A549 treated with DMSO at 1 μM for 4 hours (cell line): ENCODE data around the gene ESYT1. TPM values are rescaled to one million over a fixed set of nuclear protein-coding genes. Genes with fewer than 3 reads are reported as not detected.

Source experiments
- total RNA-seq: library from RNA; stranded (reverse); fragments of 200-300 nt; extraction: Qiagen RNA extraction; gene quantifications from 5 replicates; pipeline ENCODE4 v1.2.3, GENCODE V29; 2022; ENCODE audit warnings: low read depth

ESYT1 gene
- 66.7 to 76.5 TPM (median 73.7 TPM) in 5 replicates for total RNA-seq

DNA sequence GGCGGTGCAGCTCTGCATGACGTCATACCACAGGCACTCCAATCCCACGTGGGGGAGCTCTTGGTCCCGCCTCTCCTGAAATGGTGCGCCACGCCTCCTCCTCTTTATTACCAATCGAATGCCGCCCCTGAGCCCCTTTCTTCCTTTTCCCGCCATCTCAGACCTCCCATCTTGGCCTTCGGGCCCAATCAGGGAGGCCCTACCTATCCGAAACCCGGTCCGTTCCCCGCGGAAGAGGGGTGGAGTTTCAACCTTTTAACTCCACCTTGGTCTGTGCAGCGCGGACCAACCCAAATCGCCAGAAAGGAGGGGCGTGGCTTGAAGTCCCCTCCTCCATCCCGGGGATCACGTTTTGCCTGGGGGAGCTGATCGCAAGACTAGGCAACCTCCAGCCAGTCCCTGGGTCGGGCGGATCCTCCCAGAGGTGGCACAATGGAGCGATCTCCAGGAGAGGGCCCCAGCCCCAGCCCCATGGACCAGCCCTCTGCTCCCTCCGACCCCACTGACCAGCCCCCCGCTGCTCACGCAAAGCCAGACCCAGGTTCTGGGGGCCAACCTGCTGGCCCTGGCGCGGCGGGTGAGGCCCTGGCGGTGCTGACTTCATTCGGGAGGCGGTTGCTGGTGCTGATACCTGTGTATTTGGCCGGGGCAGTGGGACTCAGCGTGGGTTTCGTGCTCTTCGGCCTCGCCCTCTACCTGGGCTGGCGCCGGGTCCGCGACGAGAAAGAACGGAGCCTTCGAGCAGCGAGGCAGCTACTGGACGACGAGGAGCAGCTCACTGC lies at the start of gene ESYT1:
TSS of gene ESYT1 (plus strand) at position 380 of the 782 bp plus-strand sequence. CDS start at position 433, 53 bp downstream.

DNA sequence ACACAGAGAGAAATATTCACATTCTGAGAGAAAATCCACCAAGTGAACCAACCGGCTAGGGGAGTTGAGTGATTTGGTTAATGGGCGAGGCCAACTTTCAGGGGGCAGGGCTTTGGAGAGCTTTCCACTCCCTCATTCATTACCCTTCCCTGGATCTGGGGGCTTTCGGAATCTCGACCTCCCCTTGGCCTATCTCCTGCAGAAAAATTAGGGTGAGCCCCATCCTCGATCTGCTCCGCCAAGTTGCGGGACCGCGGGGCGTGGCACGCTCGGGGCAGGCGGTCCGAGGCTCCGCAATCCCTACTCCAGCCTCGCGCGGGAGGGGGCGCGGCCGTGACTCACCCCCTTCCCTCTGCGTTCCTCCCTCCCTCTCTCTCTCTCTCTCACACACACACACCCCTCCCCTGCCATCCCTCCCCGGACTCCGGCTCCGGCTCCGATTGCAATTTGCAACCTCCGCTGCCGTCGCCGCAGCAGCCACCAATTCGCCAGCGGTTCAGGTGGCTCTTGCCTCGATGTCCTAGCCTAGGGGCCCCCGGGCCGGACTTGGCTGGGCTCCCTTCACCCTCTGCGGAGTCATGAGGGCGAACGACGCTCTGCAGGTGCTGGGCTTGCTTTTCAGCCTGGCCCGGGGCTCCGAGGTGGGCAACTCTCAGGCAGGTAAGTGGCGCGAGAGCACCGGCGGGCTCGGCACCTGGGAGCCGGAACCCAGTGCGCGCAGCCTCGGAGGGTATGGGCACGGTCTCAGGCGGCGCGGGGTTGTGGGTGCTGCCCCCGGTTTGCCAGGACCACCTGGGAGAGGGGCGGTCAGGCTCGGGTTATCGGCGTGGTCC lies 48.1 kb upstream of the ESYT1 start, which contains the start of gene ERBB3:
TSS of gene ERBB3 (plus strand) at position 443 of the 833 bp plus-strand sequence. CDS start at position 579, 136 bp downstream.

DNA sequence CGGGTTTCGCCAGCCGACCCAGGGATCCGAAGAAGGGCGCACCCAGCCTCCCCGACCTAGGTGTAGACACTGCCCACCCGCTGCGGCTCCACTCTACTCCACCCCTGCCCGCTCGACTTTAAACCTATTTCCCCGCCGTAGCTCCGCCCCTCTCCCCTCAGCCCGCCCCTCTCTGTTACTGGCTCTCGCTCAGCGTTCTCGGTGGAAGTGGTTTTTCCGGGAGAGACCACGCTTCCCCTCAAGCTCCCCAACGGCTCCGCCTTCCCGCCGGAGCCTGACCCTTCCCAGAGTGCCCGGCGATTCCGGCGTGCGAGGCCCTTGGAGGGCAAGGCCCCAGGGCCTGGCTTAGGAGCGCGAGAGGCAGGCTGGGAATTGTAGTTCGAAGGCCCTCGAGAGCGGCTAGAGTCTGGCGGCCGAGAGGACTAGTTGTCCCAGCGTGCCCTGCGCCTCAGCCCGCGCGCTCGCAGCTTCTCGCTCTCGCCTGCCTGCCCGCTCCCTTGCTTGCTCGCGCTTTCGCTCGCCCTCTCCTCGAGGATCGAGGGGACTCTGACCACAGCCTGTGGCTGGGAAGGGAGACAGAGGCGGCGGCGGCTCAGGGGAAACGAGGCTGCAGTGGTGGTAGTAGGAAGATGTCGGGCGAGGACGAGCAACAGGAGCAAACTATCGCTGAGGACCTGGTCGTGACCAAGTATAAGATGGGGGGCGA lies 23.8 kb upstream of the ESYT1 start, which contains the start of gene PA2G4:
TSS of gene PA2G4 (plus strand) at position 451 of the 706 bp plus-strand sequence. CDS start at position 630, 179 bp downstream.

GRCh38 chr12:56116267-56117081 lies 11.6 kb upstream of the ESYT1 start, which contains the start of gene RPL41:
TSS of gene RPL41 (plus strand) at chr12:56116633.

GRCh38 chr12:56117778-56118687 lies 10.0 kb upstream of the ESYT1 start, which contains the start of gene ZC3H10:
TSS of gene ZC3H10 (plus strand) at chr12:56118266. CDS start at chr12:56120563, 2,297 bp downstream.

DNA sequence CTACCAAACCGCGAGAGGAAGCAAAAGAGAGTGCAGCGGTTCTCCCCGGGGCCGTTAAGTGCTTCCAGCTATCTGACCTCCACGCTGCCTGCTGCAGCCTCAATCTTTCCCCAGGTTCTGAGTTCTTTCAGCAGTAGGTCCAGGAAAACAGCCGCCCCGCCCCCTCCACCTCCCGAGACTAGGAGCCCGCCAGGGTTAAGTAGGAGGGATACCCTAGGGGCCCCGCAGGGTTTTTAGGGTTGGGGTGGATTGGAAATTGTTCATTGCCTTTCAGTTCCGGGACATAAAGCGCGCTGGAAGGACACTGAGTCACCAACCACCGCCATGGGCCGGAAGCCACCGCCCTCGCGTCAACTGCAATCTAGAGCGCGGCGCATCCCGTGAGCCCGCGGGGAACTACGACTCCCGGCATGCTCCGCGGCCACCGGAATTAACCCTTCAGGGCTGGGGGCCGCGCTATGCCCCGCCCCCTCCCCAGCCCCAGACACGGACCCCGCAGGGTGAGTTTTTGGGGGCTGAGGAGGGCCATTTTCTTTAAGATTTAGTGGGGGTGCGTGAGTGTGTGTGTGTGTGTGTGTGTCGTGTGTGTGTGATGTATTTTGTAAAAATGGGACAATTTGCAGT lies 24.2 kb downstream of the ESYT1 start, which contains the start of gene MYL6B:
TSS of gene MYL6B (plus strand) at position 456 of the 624 bp plus-strand sequence. CDS start 1,332 bp downstream, outside the sequence.

GRCh38 chr12:56158029-56158925 lies 30.2 kb downstream of the ESYT1 start, which contains the start of gene MYL6:
TSS of gene MYL6 (plus strand) at chr12:56158359. CDS start at chr12:56158402, 43 bp downstream.

DNA sequence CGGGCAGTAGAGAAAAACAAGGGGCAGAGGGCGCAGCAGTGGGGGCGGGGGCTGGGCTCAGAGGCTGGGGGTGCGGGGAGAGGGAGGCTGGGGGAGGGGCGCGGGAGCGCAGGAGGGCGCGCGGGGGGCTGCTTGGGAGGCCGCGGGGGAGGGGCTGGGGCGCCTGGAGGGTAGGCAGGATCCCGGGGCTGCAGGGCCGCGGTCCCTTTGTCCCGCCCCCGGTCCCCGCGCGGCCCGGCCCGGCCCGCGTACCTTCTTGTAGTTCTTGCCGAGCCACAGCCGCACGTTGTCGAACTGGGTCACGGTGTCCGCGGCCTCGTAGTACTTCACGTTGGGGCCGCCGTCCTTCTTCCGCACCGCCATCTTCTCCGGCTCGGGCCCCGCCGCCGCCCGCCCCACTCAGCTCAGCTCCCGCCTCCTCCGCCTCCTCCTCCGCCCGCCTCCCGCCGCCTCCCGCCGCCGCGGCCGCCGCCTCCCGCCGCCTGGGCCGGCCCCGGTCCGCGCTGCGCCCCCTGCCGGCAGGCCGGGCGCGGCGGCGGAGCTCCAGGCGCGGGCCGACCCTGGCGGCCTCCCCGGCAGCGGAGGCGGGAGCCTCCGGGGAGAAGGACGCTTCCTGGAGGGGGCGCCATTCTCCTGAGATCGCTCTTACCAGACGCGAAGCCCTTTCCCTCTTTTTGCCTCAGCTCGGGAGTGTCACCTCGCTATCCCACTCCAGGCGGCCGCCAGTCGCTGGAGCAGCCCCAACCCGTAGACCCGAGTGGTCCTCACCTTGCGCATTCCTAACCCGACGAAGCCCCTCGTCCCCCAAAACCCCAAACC lies 61.2 kb downstream of the ESYT1 start, which contains the start of gene SMARCC2:
TSS of gene SMARCC2 (minus strand) at position 385 of the 819 bp plus-strand sequence. CDS start at position 363, 22 bp downstream.

Other genes with a start within 250 kb of the ESYT1 start
- gene PYM1, start 200.4 kb upstream of the ESYT1 start, total RNA-seq: 34.7 to 42.9 TPM (median 36.3 TPM) in 5 replicates
- 13.7 to 22.6 TPM (median 17.9 TPM) in 5 replicates for gene DGKA, start 197.1 kb upstream of the ESYT1 start, total RNA-seq
- gene PMEL, start 162.2 kb upstream of the ESYT1 start, total RNA-seq: 0.62 to 1.9 TPM (median 1.0 TPM) in 5 replicates
- gene CDK2, start 161.4 kb upstream of the ESYT1 start, total RNA-seq: 53.4 to 60.4 TPM (median 57.2 TPM) in 5 replicates
- gene RAB5B, start 154.2 kb upstream of the ESYT1 start, total RNA-seq: 27.6 to 39.2 TPM (median 37.6 TPM) in 5 replicates
- gene SUOX, start 131.0 kb upstream of the ESYT1 start, total RNA-seq: 7.8 to 10.5 TPM (median 9.3 TPM) in 5 replicates
- 2.5 to 3.0 TPM (median 2.8 TPM) in 5 replicates for gene IKZF4, start 107.2 kb upstream of the ESYT1 start, total RNA-seq
- 597 to 774 TPM (median 733 TPM) in 5 replicates for gene RPS26, start 86.3 kb upstream of the ESYT1 start, total RNA-seq
- 1.2 to 1.8 TPM (median 1.3 TPM) in 5 replicates for gene ERBB3, start 48.1 kb upstream of the ESYT1 start, total RNA-seq
- gene PA2G4, start 23.7 kb upstream of the ESYT1 start, total RNA-seq: 305 to 343 TPM (median 320 TPM) in 5 replicates
- gene RPL41, start 11.6 kb upstream of the ESYT1 start, total RNA-seq: 5,029 to 5,699 TPM (median 5,618 TPM) in 5 replicates
- gene ZC3H10, start 10.0 kb upstream of the ESYT1 start, total RNA-seq: 2.4 to 3.5 TPM (median 2.9 TPM) in 5 replicates
- gene MYL6B, start 24.3 kb downstream of the ESYT1 start, total RNA-seq: 75.2 to 83.1 TPM (median 78.1 TPM) in 5 replicates
- gene MYL6, start 30.1 kb downstream of the ESYT1 start, total RNA-seq: 1,968 to 3,082 TPM (median 2,070 TPM) in 5 replicates
- 31.4 to 42.9 TPM (median 38.9 TPM) in 5 replicates for gene SMARCC2, start 61.2 kb downstream of the ESYT1 start, total RNA-seq
- gene RNF41, start 93.7 kb downstream of the ESYT1 start, total RNA-seq: 22.1 to 26.5 TPM (median 25.7 TPM) in 5 replicates
- gene NABP2, start 96.1 kb downstream of the ESYT1 start, total RNA-seq: 61.7 to 64.4 TPM (median 62.6 TPM) in 5 replicates
- 0.14 TPM in 1 of 5 replicates, not detected in the others for gene SLC39A5, start 101.8 kb downstream of the ESYT1 start, total RNA-seq
- 41.6 to 52.3 TPM (median 47.6 TPM) in 5 replicates for gene ANKRD52, start 130.1 kb downstream of the ESYT1 start, total RNA-seq
- 18.9 to 20.5 TPM (median 19.7 TPM) in 5 replicates for gene COQ10A, start 138.7 kb downstream of the ESYT1 start, total RNA-seq
- gene CS, start 172.1 kb downstream of the ESYT1 start, total RNA-seq: 157 to 191 TPM (median 164 TPM) in 5 replicates
- gene CNPY2, start 187.7 kb downstream of the ESYT1 start, total RNA-seq: 115 to 154 TPM (median 150 TPM) in 5 replicates
- 13.4 to 17.8 TPM (median 16.8 TPM) in 5 replicates for gene PAN2, start 205.7 kb downstream of the ESYT1 start, total RNA-seq
- 0.32 to 0.84 TPM (median 0.50 TPM) in 5 replicates for gene IL23A, start 210.6 kb downstream of the ESYT1 start, total RNA-seq
- gene STAT2, start 231.8 kb downstream of the ESYT1 start, total RNA-seq: 10.0 to 15.3 TPM (median 14.0 TPM) in 5 replicates
- gene APOF, start 234.6 kb downstream of the ESYT1 start, total RNA-seq: not detected in 5 replicates